Diencephalon (tissue), 1 donor: ENCODE results near the gene MFSD12. TPM values are rescaled to one million over a fixed set of nuclear protein-coding genes. Genes with fewer than 3 reads are reported as not detected.

Source experiments
- small RNA-seq: library from RNA; depleted of rRNA; stranded (forward); fragments of <200 nt; gene quantifications from one replicate; pipeline ENCODE3, GENCODE V24; 2014
- total RNA-seq: library from RNA; depleted of rRNA; stranded (reverse); fragments of >200 nt; gene quantifications from one replicate; pipeline ENCODE4 v1.2.3, GENCODE V29; 2014

Gene MFSD12
- total RNA-seq, result 38.5 TPM

GRCh38 chr19:3557461-3558248 is at the start of gene MFSD12:
Gene MFSD12 (minus strand): TSS chr19:3557586. CDS start chr19:3557403, 183 bp downstream.

DNA sequence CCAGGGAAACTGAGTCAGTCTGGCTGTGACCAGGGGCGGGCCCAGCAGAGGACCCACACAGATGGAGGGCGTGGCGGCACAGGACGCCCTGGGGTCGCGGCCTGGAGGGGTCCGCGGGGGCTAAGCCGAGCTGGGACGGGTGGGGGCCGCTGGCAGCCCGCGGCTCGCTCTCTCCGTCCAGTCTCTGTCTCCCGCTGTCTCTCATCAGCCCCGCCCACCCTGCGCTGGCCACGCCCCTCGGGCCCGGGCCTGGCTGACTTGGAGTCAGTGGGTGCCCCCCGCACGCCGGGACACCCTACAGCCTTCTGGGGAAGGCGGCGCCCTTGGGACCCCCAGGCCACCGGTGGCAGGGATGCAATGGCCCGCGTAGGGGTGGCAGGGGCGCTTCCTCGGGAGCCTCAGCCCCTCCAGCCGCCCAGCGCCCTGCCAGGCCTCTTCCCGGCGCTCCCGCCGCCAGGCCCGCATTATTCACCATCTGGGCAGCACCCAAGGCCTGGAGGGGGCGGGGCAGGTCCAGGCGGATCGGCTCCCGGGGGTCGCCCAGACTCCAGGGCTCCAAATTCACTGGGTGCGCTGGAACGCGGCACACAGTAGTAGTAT is 49.4 kb upstream of the MFSD12 start, which contains the start of gene TBXA2R:
TBXA2R (minus strand) TSS at position 186 of the 600 bp plus-strand sequence. CDS start 6,241 bp downstream, outside the sequence.

GRCh38 chr19:3585301-3586126 is 28.1 kb upstream of the MFSD12 start, which contains the start of gene GIPC3:
Gene GIPC3 (plus strand): TSS chr19:3585478. CDS start chr19:3585598, 120 bp downstream.

GRCh38 chr19:3572855-3573161 is 15.4 kb upstream of the MFSD12 start, which contains the start of gene HMG20B:
Gene HMG20B (plus strand): TSS chr19:3572944. CDS start chr19:3573310, 366 bp downstream.

GRCh38 chr19:3538965-3539755 is 18.2 kb downstream of the MFSD12 start, which contains the start of gene TEKTIP1:
Gene TEKTIP1 (plus strand): TSS chr19:3539174. CDS start chr19:3539178, 4 bp downstream.

GRCh38 chr19:3505598-3506383 is 51.6 kb downstream of the MFSD12 start, which contains the start of gene FZR1:
Gene FZR1 (plus strand): TSS chr19:3506311. CDS start chr19:3522990, 16,679 bp downstream.

GRCh38 chr19:3500429-3501101 is 56.8 kb downstream of the MFSD12 start, which contains the start of gene DOHH:
Gene DOHH (minus strand): TSS chr19:3500674. CDS start chr19:3496814, 3,860 bp downstream.

Small RNAs within 50 kb of the gene (small RNA-seq; reads per million reads assigned to genes)
- gene AC005786.1, result not detected
- gene RF00212, result not detected

Other genes with a start within 250 kb of the MFSD12 start
- 2.8 TPM for gene NFIC, start 191.0 kb downstream of the MFSD12 start, total RNA-seq
- 0.46 TPM for gene SMIM24, start 77.1 kb downstream of the MFSD12 start, total RNA-seq
- not detected for gene SMIM44, start 74.1 kb downstream of the MFSD12 start, total RNA-seq
- 9.5 TPM for gene DOHH, start 56.9 kb downstream of the MFSD12 start, total RNA-seq
- 46.4 TPM for gene FZR1, start 51.3 kb downstream of the MFSD12 start, total RNA-seq
- gene TEKTIP1, start 18.4 kb downstream of the MFSD12 start, total RNA-seq, result not detected
- gene HMG20B, start 15.4 kb upstream of the MFSD12 start, total RNA-seq, result 20.8 TPM
- 0.23 TPM for gene GIPC3, start 27.9 kb upstream of the MFSD12 start, total RNA-seq
- gene TBXA2R, start 49.3 kb upstream of the MFSD12 start, total RNA-seq, result 1.4 TPM
- gene CACTIN, start 69.2 kb upstream of the MFSD12 start, total RNA-seq, result 16.6 TPM
- gene PIP5K1C, start 142.9 kb upstream of the MFSD12 start, total RNA-seq, result 27.9 TPM
- gene TJP3, start 150.8 kb upstream of the MFSD12 start, total RNA-seq, result 1.2 TPM
- 11.3 TPM for gene APBA3, start 204.1 kb upstream of the MFSD12 start, total RNA-seq
- 34.4 TPM for gene MRPL54, start 205.1 kb upstream of the MFSD12 start, total RNA-seq
- gene RAX2, start 214.6 kb upstream of the MFSD12 start, total RNA-seq, result not detected
- gene MATK, start 228.8 kb upstream of the MFSD12 start, total RNA-seq, result 25.1 TPM